NCI-H1092 treated with DMSO at 0.1 percent for 48 hours (cell line): Measurements from ENCODE around the gene FST.

Source experiments
- DNase-seq: peaks from one replicate; lab custom pipeline; 2025; lab: John Stamatoyannopoulos, UW

The FST gene, protein sequence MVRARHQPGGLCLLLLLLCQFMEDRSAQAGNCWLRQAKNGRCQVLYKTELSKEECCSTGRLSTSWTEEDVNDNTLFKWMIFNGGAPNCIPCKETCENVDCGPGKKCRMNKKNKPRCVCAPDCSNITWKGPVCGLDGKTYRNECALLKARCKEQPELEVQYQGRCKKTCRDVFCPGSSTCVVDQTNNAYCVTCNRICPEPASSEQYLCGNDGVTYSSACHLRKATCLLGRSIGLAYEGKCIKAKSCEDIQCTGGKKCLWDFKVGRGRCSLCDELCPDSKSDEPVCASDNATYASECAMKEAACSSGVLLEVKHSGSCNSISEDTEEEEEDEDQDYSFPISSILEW

DNA sequence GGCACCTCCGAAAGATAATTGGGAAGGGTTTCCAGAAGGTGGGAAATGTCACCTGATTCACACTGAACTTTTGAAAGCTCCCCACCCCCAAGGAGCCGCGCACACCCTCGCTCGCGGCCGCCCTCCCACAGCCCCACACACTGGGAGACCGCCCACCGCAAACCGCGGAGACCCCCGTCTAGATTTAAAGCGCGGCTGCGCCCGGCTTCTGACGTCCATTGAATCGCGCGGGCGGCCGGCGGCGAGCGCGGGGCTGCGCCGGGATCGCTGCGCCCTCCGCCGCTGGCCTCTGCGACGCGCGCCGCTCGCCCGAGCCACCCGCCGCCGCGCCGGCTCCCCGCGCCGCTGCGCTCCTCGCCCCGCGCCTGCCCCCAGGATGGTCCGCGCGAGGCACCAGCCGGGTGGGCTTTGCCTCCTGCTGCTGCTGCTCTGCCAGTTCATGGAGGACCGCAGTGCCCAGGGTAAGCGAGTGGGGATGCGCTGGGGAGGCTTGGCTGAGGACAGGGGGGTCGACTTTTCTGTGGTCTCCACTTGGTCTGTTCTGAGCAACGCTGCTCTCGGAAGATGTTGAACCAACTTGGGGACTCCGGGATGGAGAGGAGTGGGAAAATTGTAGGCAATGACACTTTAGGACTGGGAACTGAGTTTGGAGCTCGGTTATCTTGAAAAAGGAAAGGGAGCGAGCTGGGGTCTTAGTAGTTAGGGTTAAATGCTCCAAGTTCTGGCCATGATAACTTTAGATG is at the start of gene FST:
Gene FST, plus strand, starts transcription at position 214 of the 743 bp plus-strand sequence. Its CDS starts 163 bp downstream, at position 377.
- peak; percentile 12 for DNase-seq

- DNase-seq, result no peak
These were observed 48.8 kb upstream of the FST start for GRCh38 chr5:53431665-53432064.

DNA sequence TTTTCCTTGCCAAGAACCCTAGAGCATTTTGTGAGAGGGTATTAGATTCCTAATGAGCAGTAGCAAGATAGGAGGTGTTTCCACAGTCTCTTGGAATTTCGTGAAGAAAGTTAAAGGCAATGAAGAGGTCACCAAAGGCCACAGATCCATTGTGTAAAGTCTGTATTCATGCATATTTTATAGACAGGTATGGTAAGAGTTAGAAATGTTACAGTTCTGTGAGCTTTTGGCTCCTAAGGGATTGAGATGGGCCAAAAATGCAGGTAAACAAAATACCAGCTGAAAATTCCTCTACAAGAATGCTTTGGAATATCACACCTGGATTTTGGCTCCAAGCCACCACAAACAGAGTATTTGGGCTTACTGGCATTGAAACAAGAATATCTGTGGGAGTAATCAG is 47.4 kb upstream of the FST start:
- no peak for DNase-seq

DNA sequence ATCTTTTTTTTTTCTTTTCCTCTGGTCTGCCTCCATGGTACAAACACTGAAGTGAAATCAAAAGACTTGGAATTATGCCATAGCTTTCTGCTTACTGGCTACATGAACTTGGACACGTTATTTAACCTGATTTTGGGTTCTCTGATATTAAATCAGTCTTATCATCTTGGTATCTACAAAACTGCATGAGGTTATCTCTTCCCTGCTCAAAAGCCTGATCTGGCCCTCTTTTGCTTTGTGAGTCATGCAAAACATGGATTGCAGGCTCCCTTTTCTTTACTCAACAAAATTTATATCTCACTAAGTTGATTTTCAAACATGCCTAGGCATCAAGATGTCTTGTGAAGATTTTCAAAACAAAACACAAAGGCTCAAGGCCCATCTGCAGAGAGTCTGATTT is 45.9 kb upstream of the FST start:
- DNase-seq, result no peak

GRCh38 chr5:53436480-53437191 is 43.8 kb upstream of the FST start:
- DNase-seq, result no peak

DNA sequence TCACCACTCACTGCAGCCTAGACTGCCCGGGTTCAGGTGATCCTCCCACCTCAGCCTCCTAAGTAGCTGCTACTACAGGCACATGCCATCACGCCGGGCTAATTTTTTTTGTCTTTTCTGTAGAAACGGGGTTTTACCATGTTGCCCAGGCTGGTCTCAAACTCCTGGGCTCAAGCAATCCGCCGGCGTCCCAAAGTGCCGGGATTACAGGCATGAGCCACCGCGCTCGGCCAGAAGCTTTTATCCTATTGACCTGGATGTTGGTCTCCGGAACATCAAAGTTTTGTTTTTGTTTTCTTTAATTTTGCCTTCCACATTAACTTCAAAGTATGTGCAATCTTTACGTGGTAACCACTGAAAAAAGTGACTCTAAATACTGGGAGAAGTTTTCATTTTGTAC is 42.4 kb upstream of the FST start:
- no peak for DNase-seq

GRCh38 chr5:53438486-53439472 is 41.6 kb upstream of the FST start:
- DNase-seq, result no peak

- no peak for DNase-seq
These were observed 37.5 kb upstream of the FST start for GRCh38 chr5:53442961-53443360.

DNA sequence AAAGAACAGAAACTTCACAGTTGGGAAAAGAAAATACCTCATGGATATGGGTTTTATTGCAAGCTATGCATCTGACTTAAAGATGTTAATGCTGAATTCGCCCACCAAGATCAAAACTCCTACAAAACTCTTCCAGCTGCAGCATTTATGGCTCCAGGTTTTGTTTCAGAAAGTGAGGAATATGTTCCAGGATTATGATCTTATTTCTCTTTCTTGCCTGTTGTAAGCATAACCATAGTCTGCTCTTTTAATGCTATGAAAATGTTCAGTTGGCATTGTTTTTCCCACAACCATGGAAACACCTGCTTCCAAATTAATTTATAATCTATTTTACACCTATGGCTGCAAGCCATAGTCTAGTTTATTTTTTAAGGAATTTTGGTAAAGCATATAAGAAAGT is 34.9 kb upstream of the FST start:
- no peak for DNase-seq

GRCh38 chr5:53446908-53447307 is 33.5 kb upstream of the FST start:
- no peak for DNase-seq

DNA sequence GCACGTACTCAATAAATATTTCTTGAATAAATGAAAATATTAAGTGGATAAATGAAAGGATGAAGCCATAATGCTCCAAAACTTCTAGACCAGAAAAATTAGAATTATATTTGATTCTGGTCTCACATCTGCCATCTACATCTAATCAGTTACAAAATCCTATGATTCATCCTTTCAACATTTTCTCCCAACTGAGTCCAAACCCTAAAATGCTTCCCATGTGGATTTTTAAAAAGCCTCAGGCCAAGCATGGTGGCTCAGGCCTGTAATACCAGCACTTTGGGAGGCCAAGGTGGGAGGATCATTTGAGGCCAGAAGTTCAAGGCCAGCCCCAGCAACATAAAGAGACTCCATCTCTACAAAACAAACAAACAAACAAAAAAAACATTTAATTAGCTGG is 31.6 kb upstream of the FST start:
- no peak for DNase-seq

DNA sequence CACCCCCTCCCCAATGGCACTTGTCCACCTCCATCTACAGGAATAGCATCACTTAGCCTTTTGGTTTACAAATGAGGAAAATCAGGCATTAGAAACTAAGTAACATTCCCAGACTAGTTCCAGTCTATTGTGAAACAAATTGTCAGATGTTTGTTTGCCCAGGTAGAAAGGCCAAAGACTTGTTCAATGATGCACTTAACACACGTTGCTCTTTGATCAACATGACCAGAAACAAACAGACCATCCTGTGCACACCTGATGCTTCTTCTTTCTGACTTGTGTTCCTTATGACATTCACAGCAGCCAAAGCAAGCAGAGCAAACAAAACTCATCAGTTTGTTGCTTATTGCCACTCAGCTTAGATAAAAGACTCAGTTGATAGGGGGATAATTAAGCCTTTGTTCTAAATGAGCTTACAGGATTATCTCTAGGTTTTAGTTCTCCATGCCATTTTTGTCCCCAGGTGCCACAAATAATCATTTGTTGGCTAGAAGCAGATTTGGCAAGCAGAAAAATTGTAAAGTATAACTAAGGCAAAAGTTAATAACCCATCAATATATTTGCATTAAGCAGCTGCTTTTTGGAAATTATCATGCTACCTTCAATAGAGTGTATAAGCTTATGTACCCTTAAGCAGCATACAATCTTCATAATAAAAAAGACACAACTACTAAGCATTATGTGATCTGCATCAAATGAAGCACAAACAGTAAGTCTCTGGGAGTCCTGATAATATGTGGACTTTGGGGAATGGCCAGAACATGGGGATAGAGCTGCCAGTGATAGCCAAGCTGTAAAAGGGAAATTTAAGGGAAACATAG is 26.3 kb upstream of the FST start:
- no peak for DNase-seq

GRCh38 chr5:53454719-53455000 is 25.8 kb upstream of the FST start:
- DNase-seq, result no peak

GRCh38 chr5:53456366-53456765 is 24.1 kb upstream of the FST start:
- no peak for DNase-seq

DNA sequence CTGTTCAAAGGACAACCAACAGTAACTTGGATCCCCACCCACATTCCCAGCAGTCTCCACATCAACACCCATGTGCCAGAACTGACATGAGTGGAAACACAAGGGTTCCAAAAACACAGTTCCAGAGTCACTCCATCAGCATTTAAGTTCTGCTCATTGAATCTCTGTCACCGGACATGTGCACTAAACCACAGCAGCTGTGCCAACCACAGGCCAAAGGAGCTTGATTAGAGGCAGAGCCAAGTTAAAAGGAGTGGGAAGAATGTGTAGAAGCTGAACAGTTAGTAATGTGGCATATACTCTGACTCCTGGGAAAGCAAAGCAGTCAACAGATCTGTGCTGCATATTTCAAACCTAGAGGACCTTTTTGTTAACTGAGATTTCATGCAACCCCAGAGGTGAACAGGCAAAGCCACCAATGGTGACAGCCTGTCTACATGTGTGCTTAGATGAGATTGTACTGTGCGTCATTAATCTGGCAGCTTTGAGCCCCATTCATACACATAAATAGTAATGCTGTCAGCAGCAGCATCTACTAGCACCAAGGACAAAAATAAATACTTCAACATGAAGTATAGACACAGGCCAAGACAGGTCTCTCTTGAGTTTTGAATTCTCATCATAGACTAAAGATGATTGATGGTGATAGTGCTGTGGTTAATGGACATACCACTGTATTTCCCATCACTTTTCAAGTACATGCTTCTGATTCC is 16.4 kb upstream of the FST start:
- DNase-seq, result no peak

DNA sequence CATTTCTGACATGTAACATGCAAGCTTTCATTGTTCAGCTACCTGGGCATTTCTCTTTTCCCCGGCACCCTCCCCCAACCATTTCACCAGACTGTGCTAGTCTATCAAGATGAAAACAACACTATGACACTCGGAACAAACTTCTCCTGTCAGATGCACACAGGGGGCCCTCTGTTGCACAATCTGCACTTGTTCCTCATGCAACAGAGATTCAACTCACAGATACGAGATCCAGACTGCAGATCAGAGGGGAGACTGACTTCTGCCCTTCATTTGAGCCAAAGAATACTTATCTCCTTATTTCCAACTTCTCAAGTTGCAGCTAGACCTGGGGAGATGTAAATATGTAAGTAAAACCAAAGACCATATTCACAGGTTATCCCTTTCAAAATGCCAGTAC is 15.7 kb upstream of the FST start:
- no peak for DNase-seq

GRCh38 chr5:53469946-53470687 is 10.3 kb upstream of the FST start:
- no peak for DNase-seq

- DNase-seq, result no peak
These were observed 8.2 kb upstream of the FST start for GRCh38 chr5:53472279-53472678.

GRCh38 chr5:53472720-53473510 is 7.5 kb upstream of the FST start:
- no peak for DNase-seq
